HEK293T (cell line): ENCODE results near the gene NUMB.

Source experiments
- ARNT ChIP-seq: fragments of 450-650 bp; IDR thresholded peaks from 2 replicates; pipeline ENCODE4 v1.6.1; 2017; ENCODE audit warnings: mild to moderate bottlenecking
- BHLHE40 ChIP-seq: fragments of 450-650 bp; IDR thresholded peaks from 2 replicates; pipeline ENCODE4 v1.6.1; 2016; ENCODE audit warnings: mild to moderate bottlenecking, moderate library complexity, borderline replicate concordance
- CTBP1 ChIP-seq: fragments of 450-650 bp; IDR thresholded peaks from 2 replicates; pipeline ENCODE4 v1.6.1; 2016; ENCODE audit warnings: borderline replicate concordance
- ELF4 ChIP-seq: fragments of 450-650 bp; IDR thresholded peaks from 2 replicates; pipeline ENCODE4 v1.6.1; 2017; ENCODE audit warnings: antibody characterized with exemption
- FOXA1 ChIP-seq: fragments of 450-650 bp; IDR thresholded peaks from 2 replicates; pipeline ENCODE4 v1.6.1; 2016; ENCODE audit warnings: mild to moderate bottlenecking
- FOXK2 ChIP-seq: fragments of 450-650 bp; IDR thresholded peaks from 2 replicates; pipeline ENCODE4 v1.6.1; 2016; ENCODE audit warnings: mild to moderate bottlenecking
- FOXM1 ChIP-seq: fragments of 450-650 bp; IDR thresholded peaks from 2 replicates; pipeline ENCODE4 v1.6.1; 2017; ENCODE audit warnings: mild to moderate bottlenecking, borderline replicate concordance
- HDGF ChIP-seq: fragments of 450-650 bp; IDR thresholded peaks from 2 replicates; pipeline ENCODE4 v1.6.1; 2017; ENCODE audit warnings: antibody characterized with exemption, borderline replicate concordance
- L3MBTL2 ChIP-seq: fragments of 450-650 bp; conservative IDR thresholded peaks from 2 replicates; pipeline ENCODE4 v1.6.1; 2016; ENCODE audit warnings: mild to moderate bottlenecking
- LEF1 ChIP-seq: fragments of 450-650 bp; IDR thresholded peaks from 2 replicates; pipeline ENCODE4 v1.6.1; 2017; ENCODE audit warnings: mild to moderate bottlenecking, borderline replicate concordance
- NFRKB ChIP-seq: fragments of 450-650 bp; IDR thresholded peaks from 2 replicates; pipeline ENCODE4 v1.6.1; 2016; ENCODE audit warnings: mild to moderate bottlenecking, moderate library complexity
- PKNOX1 ChIP-seq: fragments of 450-650 bp; IDR thresholded peaks from 2 replicates; pipeline ENCODE4 v1.6.1; 2016
- SP1 ChIP-seq: fragments of 450-650 bp; IDR thresholded peaks from 2 replicates; pipeline ENCODE4 v1.6.1; 2017
- ZNF384 ChIP-seq: fragments of 450-650 bp; IDR thresholded peaks from 2 replicates; pipeline ENCODE4 v1.6.1; 2016

GRCh38 chr14:73264885-73265720 is 193.2 kb downstream of the NUMB start:
- TF ChIP-seq ELF4 (no peak), FOXM1 (no peak), SP1 (no peak), LEF1 (no peak), CTBP1 (no peak), FOXK2 (no peak), ARNT (no peak), BHLHE40 (no peak), NFRKB (no peak), FOXA1 (no peak), PKNOX1 (no peak), HDGF (no peak), ZNF384 (no peak), L3MBTL2 (no peak)
